ENCODE measurements around the gene LRRC34. TPM values are rescaled to one million over a fixed set of nuclear protein-coding genes. Genes with fewer than 3 reads are reported as not detected.

The LRRC34 gene
- total and polyA plus RNA-seq, 2 experiments from 2014 or later: 4.2 to 9.4 TPM

- Histone ChIP-seq H3K36me3 (ENCODE audit: low read depth) (no peaks in the 10 kb centered on the region), H3K9ac (peak overlapping the region; percentile 69), H3K27me3 (replicated peaks; ENCODE audit: insufficient read depth) (no peaks in the 10 kb centered on the region), H3K4me1 (ENCODE audit: insufficient read depth) (peaks cover 22% of the 10 kb centered on the region), H3K79me2 (ENCODE audit: insufficient read depth) (no peaks in the 10 kb centered on the region), H3K4me2 (ENCODE audit: unreplicated experiment) (peak overlapping the region; percentile 43), H4K20me1 (ENCODE audit: insufficient read depth) (no peaks in the 10 kb centered on the region), H3K27ac (peak overlapping the region; percentile 88), H3K9me2 (ENCODE audit: insufficient read depth) (no peaks in the 10 kb centered on the region), H3F3A (ENCODE audit: insufficient read depth) (peaks cover 21% of the 10 kb centered on the region), H3K9me3 (ENCODE audit: low read depth) (no peaks in the 10 kb centered on the region), H2AFZ (peak overlapping the region; percentile 84), H3K4me3 (no peak overlapping the region)
- in situ Hi-C loops (cut with MboI): no loop called here
- WGBS, 2 experiments (ENCODE audit: low coverage in 1 of 2, low lambda C conversion rate in 2 of 2, missing lambda C conversion rate in 2 of 2): 26 to 31% methylated on average over 5 of the region's 5 CpGs
- peak; percentile 92 for DNase-seq
- no peak for TF ChIP-seq EZH2phosphoT487 (IDR thresholded peaks at IDR 0.05; ENCODE audit: insufficient read depth, low read depth)
Observed at GRCh38 chr3:169836078-169836941, 23.6 kb upstream of the LRRC34 start.

GRCh38 chr3:169835533-169835932 lies 22.8 kb upstream of the LRRC34 start:
- TF ChIP-seq EZH2 (IDR thresholded peaks at IDR 0.05; ENCODE audit: insufficient read depth, poor library complexity, severe bottlenecking) (no peak), EZH2phosphoT487 (IDR thresholded peaks at IDR 0.05; ENCODE audit: insufficient read depth, low read depth) (no peak)
- H3K27ac ChIP-seq: peak overlapping the region; percentile 88
- no peaks in the 10 kb centered on the region for H4K20me1 ChIP-seq (ENCODE audit: insufficient read depth)
- H3K4me2 ChIP-seq (ENCODE audit: unreplicated experiment): no peak overlapping the region
- in situ Hi-C loops (cut with MboI): no loop called here
- H3K9me2 ChIP-seq (ENCODE audit: insufficient read depth): no peaks in the 10 kb centered on the region
- H3K36me3 ChIP-seq (ENCODE audit: low read depth): no peaks in the 10 kb centered on the region
- H3K4me3 ChIP-seq: no peak overlapping the region
- no peaks in the 10 kb centered on the region for H3K79me2 ChIP-seq (ENCODE audit: insufficient read depth)
- H3K27me3 ChIP-seq (replicated peaks; ENCODE audit: insufficient read depth): no peaks in the 10 kb centered on the region
- H3K4me1 ChIP-seq (ENCODE audit: insufficient read depth): peaks cover 22% of the 10 kb centered on the region
- peak overlapping the region; percentile 84 for H2AFZ ChIP-seq
- H3K9me3 ChIP-seq (ENCODE audit: low read depth): no peaks in the 10 kb centered on the region
- peak; percentile 22 for DNase-seq
- H3K9ac ChIP-seq: peak overlapping the region; percentile 69
- WGBS, 2 experiments (ENCODE audit: low coverage in 1 of 2, low lambda C conversion rate in 2 of 2, missing lambda C conversion rate in 2 of 2): 44 to 47% methylated on average over 1 of the region's 1 CpG
- peaks cover 21% of the 10 kb centered on the region for H3F3A ChIP-seq (ENCODE audit: insufficient read depth)

GRCh38 chr3:169827712-169828111 lies 15.0 kb upstream of the LRRC34 start:
- Histone ChIP-seq H3K9me2 (ENCODE audit: insufficient read depth) (no peaks in the 10 kb centered on the region), H3K4me2 (ENCODE audit: unreplicated experiment) (no peak overlapping the region), H3K9ac (no peak overlapping the region), H3K27me3 (replicated peaks; ENCODE audit: insufficient read depth) (no peaks in the 10 kb centered on the region), H3K36me3 (ENCODE audit: low read depth) (no peaks in the 10 kb centered on the region), H2AFZ (no peak overlapping the region), H3K9me3 (ENCODE audit: low read depth) (no peaks in the 10 kb centered on the region), H3F3A (ENCODE audit: insufficient read depth) (no peaks in the 10 kb centered on the region), H3K79me2 (ENCODE audit: insufficient read depth) (no peaks in the 10 kb centered on the region), H3K4me3 (no peak overlapping the region), H3K27ac (no peak overlapping the region), H3K4me1 (ENCODE audit: insufficient read depth) (no peaks in the 10 kb centered on the region), H4K20me1 (ENCODE audit: insufficient read depth) (no peaks in the 10 kb centered on the region)
- in situ Hi-C loops (cut with MboI): no loop called here
- WGBS, 2 experiments (ENCODE audit: low coverage in 1 of 2, low lambda C conversion rate in 2 of 2, missing lambda C conversion rate in 2 of 2): 87 to 91% methylated on average over 4 of the region's 4 CpGs
- TF ChIP-seq EZH2 (IDR thresholded peaks at IDR 0.05; ENCODE audit: insufficient read depth, poor library complexity, severe bottlenecking): no peak
- no peak for DNase-seq

GRCh38 chr3:169825316-169825715 lies 12.6 kb upstream of the LRRC34 start:
- in situ Hi-C loops (cut with MboI): no loop called here
- Histone ChIP-seq H2AFZ (no peak overlapping the region), H3K9ac (no peak overlapping the region), H3K4me1 (ENCODE audit: insufficient read depth) (no peaks in the 10 kb centered on the region), H3K9me2 (ENCODE audit: insufficient read depth) (no peaks in the 10 kb centered on the region), H3K36me3 (ENCODE audit: low read depth) (no peaks in the 10 kb centered on the region), H4K20me1 (ENCODE audit: insufficient read depth) (no peaks in the 10 kb centered on the region), H3K79me2 (ENCODE audit: insufficient read depth) (no peaks in the 10 kb centered on the region), H3F3A (ENCODE audit: insufficient read depth) (no peaks in the 10 kb centered on the region), H3K4me3 (no peak overlapping the region), H3K27me3 (replicated peaks; ENCODE audit: insufficient read depth) (no peaks in the 10 kb centered on the region), H3K27ac (no peak overlapping the region), H3K9me3 (ENCODE audit: low read depth) (no peaks in the 10 kb centered on the region), H3K4me2 (ENCODE audit: unreplicated experiment) (no peak overlapping the region)
- TF ChIP-seq EZH2phosphoT487 (IDR thresholded peaks at IDR 0.05; ENCODE audit: insufficient read depth, low read depth) (no peak), EZH2 (IDR thresholded peaks at IDR 0.05; ENCODE audit: insufficient read depth, poor library complexity, severe bottlenecking) (no peak)
- 77 to 81% methylated on average over 3 of the region's 3 CpGs for WGBS, 2 experiments (ENCODE audit: low coverage in 1 of 2, low lambda C conversion rate in 2 of 2, missing lambda C conversion rate in 2 of 2)
- DNase-seq: no peak
